Fibroblast of peridontal ligament (primary cell): ENCODE data around the gene PROX2.
A peak's percentile ranks its signal among the peaks of the same experiment; 100 is the strongest.

Experiments
- DNase-seq: peaks from one replicate; pipeline ENCODE4 v3.0.0-alpha.2; 2010; ENCODE audit errors: extremely low read depth

PROX2 gene

DNA sequence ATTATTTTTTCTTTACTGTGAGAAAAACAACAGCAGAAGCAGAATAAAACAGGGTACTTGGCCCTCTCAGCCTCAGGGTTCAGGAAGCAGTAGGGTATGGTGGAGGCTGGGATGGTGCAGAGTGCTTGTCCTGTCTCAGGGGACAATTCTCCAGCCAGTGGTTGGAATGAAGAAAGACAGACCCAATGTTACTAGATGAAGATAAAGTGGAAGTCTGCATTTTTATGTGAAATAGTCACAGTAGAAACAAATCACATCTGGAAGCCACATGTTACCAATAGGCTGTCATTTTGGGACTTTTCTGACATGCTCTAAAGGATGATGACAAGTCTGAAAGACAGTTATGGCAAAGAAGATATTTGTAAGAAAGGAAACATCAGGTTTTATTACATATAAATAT is 32.3 kb downstream of the PROX2 start:
- DNase-seq: peak; percentile 87

DNA sequence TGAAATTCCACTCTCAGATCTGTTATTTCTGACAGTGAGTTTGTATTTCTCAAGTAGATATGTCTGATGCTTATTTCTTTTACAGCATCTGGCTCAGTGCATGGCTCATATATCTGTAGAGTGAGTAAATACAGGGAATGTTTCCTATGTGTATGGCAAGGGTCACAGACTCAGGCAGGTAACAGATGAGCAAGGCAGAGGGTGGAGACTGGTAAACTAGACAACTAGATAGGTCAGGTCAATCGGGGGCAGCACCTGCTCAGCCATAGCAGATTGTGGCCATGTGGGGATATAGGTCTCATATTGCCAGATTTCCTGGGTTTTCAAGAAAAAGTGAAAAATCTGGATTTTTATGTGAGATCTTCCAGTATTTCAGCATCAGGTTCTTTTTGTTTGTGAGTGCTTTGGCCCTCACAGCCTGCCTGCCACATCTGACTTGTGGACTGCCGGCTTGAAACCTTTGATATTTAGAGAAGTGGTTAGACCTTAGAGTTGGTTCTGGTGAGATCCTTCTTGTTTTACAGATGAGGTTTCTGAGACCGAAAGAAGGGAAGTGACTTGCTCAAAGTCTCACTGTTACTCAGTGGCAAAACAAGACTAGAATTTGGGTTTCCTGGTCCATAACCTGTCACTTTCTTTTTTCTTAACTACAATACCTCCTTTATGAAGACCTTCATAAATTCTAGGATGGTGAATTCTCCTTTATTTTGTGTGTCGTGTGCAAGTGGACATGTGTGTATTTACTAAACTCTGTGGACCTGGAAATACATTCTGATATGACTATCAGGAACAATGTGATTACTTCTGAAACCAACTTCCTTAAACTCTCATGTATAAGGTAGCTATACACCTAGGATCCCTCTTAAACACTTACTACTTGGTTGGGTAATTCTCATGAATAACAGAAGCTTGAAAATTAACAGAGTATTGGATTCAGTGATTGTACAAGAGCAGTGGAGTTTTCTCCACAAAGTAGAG is 34.4 kb downstream of the PROX2 start:
- DNase-seq: no peak

DNA sequence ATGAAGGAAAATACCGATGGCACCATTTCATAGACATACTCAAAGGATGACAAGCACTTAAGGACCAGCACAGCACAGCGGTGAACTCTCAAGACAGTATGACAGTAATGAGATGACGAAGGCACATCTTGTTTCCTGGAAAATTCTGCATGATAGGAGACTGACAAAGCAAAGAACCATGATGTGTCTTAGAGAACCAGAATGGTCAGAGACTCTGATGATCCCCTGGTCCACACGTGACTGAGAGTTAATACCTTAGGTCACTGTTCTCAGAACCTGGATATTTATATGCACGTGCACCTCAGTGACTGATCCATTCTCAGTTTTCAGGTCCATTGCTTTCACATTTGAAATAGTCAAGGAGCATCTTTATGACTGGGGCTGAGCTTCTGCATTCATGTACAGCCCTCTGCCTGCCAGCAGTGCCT is 35.3 kb downstream of the PROX2 start:
- DNase-seq: no peak

DNA sequence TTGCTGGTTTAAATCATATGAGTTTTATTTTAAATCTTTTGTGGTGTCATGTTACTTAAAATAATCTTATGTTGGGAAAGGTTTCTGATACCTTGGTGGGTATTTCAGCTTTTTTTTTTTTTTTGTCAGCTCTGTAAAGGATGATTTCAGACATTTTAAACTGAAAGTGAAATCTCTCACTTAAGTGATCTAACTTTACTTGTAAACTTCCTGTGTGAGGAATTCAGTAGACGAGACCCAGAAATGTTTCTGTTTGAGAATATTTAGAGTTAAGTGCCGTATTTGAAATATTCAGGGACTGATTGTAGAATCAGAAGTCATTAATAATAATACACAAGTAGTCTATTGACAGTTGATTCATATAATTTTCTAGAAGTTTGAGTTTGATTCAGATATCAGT is 37.8 kb downstream of the PROX2 start:
- DNase-seq: peak; percentile 51

DNA sequence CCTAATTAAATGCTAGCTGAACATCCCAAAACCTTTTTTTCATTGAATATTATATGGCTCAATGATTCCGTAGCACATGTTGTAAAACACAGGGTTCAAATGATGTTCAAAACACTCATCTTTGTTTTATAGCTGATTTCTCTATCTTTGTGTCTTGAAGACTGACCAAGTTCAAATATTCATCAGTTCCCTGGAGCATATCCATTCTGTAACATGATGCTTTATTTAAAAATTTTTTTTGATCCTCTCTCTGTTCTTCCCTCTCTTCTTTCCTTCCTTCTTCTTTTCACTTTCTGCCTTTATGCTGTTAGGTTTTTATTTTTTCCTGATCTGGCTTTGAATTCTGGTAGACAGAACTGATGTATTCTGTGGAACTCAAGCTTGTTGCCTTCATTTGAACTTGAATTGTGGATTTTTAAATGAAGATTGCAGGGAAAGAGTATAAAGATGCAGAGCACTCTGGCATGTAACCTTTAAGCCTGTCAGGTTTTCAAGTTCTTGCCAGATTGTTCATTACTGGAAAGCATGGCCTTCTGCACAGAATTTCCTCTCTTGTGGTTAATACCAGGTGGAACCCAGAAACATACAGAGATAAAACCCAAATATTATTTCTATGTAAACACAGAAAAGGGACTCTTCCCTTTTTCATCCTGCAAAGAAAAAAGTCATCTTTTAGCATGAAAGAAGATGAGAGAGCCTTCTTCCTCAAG is 39.5 kb downstream of the PROX2 start:
- peak; percentile 66 for DNase-seq

DNA sequence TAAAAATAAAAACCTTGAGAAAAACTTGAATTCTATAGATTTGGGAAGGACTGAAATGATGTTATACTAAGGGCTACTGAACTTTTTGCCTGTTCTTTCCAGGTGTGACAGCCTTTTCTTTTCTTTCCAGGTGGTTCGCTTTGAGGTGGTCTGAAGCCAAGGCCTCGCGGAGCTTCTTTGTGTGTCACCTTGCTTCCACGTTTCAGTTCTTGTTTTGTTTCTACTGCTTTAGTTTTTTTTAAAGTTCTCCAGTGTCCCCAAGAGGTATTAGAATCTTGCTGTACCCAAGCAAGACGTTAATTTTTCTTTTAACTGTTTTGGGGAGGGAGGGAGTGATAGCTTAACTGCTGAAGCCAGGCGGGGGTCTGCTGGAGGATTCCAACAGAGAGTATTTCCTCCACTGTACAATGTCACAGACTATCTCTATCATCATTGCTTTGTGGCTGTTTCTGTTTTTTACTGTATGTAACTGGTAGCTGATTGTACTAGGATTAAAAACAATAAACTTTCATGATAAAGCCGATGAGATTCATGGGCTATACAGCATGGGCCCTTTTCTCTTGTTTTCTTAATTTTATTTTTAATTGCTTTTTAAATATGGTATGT is 40.2 kb downstream of the PROX2 start:
- no peak for DNase-seq

DNA sequence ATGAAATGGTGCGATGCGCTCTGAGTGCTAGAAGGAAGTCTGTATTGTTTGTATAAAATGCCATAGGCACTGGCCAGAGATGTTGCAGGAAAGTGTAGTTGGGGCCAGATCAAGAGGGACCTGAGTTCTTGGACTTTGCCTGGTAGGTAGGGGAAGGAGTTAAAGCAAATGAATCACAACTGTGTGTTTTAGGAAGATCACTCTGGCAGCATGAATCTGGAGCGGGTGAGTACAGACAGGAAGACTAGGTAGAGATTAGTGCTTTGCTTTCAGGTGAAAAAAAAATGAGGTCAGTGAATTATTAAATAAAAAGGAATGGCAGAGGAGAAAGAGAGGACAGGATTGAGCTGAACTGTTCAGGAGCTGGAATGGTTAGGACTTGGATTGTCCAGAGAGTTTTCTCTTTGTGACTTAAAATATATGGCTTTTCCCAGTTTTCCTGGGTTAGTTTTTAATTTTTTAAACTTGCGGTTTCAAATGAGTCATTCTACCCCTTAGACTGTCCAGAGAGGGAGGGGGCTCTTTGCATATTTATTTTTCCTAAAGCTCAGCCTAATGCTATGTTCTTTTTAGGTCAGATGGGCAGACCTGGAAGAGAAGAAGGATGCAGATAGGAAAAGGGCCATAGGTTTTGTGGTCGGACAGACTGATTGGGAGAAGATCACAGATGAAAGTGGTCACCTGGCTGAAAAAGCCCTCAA is 41.1 kb downstream of the PROX2 start:
- DNase-seq: peak; percentile 68

DNA sequence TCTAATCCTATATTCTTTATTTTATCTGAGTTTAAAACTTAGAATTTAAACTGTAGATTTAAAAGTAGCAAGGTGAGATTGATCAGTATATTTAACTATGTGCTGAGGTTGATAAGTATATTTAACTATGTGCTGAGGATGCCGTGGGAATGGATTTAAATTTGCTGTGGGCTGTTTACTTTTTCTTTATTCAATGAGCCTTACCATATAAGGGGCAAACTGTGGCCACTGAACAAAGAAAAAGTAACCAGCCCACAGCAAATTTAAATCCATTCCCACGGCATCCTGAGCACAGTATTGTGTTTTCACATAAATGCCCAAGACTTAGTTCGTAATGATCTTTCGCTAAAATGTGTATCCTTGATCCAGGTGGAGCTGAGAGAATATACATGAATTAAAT is 43.1 kb downstream of the PROX2 start:
- no peak for DNase-seq

DNA sequence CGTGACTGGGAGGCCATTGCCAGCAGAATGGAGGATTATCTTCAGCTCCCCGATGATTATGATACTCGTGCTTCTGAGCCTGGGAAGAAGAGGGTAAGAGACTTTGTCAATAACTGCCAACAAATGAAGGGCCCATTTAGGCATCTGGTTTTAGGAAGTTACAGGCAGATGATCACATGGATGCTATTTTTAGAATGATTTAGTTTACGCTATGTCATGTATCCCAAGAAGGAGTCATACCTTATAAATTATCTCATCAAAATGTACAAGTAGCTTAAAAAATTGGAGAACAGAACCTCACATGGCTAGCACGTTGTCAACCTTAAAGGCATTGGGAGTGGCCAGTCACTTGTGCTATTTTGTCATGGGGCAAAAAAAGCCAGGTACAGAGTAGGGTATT is 46.7 kb downstream of the PROX2 start:
- DNase-seq: no peak

DNA sequence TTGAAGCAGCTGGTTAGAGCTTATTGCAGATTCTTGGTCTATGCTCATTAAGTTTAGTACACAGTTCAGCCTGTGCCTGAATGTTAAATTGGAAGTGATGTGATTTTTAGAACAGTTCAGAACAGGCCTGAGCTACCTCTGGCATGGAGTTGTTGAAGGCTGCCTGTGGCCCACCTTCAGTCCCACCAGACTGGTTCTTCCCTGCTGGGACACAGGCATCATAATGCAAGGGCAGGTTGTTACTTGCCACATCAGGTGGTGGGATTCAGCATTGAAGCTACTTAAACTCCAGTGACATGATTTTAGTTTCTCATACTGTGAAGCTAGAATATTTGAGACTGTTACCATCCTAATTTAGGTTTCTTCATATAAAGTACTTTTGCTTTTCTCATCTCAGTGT is 49.4 kb downstream of the PROX2 start:
- no peak for DNase-seq
